HS-27A (cell line): ENCODE measurements around the gene SAMD4A.

ENCODE experiments used
- DNase-seq: peaks from one replicate; pipeline ENCODE4 v3.0.0-alpha.2; 2012; ENCODE audit warnings: low read depth, missing footprints

SAMD4A gene

GRCh38 chr14:54834081-54834480 is 267.2 kb downstream of the SAMD4A start:
- no peak for DNase-seq

GRCh38 chr14:54834727-54835126 is 267.8 kb downstream of the SAMD4A start:
- DNase-seq = no peak

GRCh38 chr14:54836231-54836630 is 269.3 kb downstream of the SAMD4A start:
- no peak for DNase-seq

GRCh38 chr14:54837508-54838149 is 270.7 kb downstream of the SAMD4A start:
- DNase-seq = no peak

GRCh38 chr14:54838931-54839512 is 272.1 kb downstream of the SAMD4A start:
- no peak for DNase-seq

- no peak for DNase-seq
Observed at GRCh38 chr14:54839701-54840119, 272.8 kb downstream of the SAMD4A start.

GRCh38 chr14:54840336-54840735 is 273.4 kb downstream of the SAMD4A start:
- no peak for DNase-seq

GRCh38 chr14:54840798-54841197 is 273.9 kb downstream of the SAMD4A start:
- DNase-seq = no peak
